SK-N-SH (cell line): ENCODE data around the gene PGP.

ENCODE experiments used
- EZH2phosphoT487 ChIP-seq: fragments of 200-600 bp; sonication (generic); IDR thresholded peaks from 2 replicates; pipeline ENCODE4 v1.6.1; 2017; ENCODE audit warnings: low read depth, mixed run types, mild to moderate bottlenecking, antibody characterized with exemption, moderate library complexity, borderline replicate concordance
- GABPA ChIP-seq: IDR thresholded peaks from 2 replicates; pipeline ENCODE4 v1.4.0; 2012; ENCODE audit warnings: low read depth, mild to moderate bottlenecking
- MAX ChIP-seq: IDR thresholded peaks from 2 replicates; pipeline ENCODE4 v1.4.0; 2012; ENCODE audit warnings: low read depth
- MXI1 ChIP-seq: IDR thresholded peaks from 2 replicates; pipeline ENCODE4 v1.6.1; 2012; ENCODE audit warnings: mild to moderate bottlenecking, low read depth, low read length, improper control_type of control experiment
- NFIC ChIP-seq: IDR thresholded peaks from 2 replicates; pipeline ENCODE4 v1.4.0; 2012; ENCODE audit warnings: borderline replicate concordance
- POLR2AphosphoS5 ChIP-seq: IDR thresholded peaks from 2 replicates; pipeline ENCODE4 v1.6.1; 2012; ENCODE audit warnings: low read depth, low read length
- RAD21 ChIP-seq: IDR thresholded peaks from 2 replicates; pipeline ENCODE4 v1.6.1; 2012; ENCODE audit warnings: mild to moderate bottlenecking, low read length
- SIN3A ChIP-seq: IDR thresholded peaks from 2 replicates; pipeline ENCODE4 v1.6.1; 2012; ENCODE audit warnings: low read depth, mild to moderate bottlenecking, low read length, moderate library complexity, borderline replicate concordance
- TCF12 ChIP-seq: IDR thresholded peaks from 2 replicates; pipeline ENCODE4 v1.4.0; 2012
- YY1 ChIP-seq: IDR thresholded peaks from 2 replicates; pipeline ENCODE4 v1.4.0; 2012; ENCODE audit warnings: low read depth, mild to moderate bottlenecking
- TF ChIP-seq, protein P1 (sequence below): fragments of 200-600 bp; sonication (generic); IDR thresholded peaks from 2 replicates; pipeline ENCODE4 v1.6.1; 2017; ENCODE audit warnings: antibody characterized with exemption, mild to moderate bottlenecking, moderate library complexity
- TF ChIP-seq, protein P2 (sequence below): IDR thresholded peaks from 2 replicates; pipeline ENCODE4; 2012
- TF ChIP-seq, protein P3 (sequence below): IDR thresholded peaks from 2 replicates; pipeline ENCODE4 v1.6.1; 2012; ENCODE audit warnings: mild to moderate bottlenecking, low read depth, low read length, moderate library complexity

DNA sequence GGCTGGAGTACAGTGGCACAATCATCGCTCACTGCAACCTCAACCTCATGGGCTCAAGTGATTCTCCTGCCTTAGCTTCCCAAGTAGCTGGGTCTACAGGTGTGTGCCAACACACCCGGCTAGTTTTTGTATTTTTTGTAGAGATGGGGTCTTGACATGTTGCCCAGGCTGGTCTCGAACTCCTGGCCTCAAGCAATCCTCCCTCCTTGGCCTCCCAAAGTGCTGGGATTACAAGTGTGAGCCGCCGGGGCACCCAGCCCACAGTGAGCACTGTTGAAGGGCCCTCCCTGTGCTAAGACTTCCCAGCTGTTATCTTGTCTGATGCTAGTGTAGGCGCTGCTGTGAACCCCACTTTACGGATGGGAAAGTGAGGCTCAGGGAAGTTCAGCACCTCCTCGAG lies 26.2 kb downstream of the PGP start:
- no peak for TF ChIP-seq MAX
- TF ChIP-seq SIN3A, result no peak
- TF ChIP-seq, protein P1, sequence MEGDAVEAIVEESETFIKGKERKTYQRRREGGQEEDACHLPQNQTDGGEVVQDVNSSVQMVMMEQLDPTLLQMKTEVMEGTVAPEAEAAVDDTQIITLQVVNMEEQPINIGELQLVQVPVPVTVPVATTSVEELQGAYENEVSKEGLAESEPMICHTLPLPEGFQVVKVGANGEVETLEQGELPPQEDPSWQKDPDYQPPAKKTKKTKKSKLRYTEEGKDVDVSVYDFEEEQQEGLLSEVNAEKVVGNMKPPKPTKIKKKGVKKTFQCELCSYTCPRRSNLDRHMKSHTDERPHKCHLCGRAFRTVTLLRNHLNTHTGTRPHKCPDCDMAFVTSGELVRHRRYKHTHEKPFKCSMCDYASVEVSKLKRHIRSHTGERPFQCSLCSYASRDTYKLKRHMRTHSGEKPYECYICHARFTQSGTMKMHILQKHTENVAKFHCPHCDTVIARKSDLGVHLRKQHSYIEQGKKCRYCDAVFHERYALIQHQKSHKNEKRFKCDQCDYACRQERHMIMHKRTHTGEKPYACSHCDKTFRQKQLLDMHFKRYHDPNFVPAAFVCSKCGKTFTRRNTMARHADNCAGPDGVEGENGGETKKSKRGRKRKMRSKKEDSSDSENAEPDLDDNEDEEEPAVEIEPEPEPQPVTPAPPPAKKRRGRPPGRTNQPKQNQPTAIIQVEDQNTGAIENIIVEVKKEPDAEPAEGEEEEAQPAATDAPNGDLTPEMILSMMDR, result no peak
- no peak for TF ChIP-seq POLR2AphosphoS5
- no peak for TF ChIP-seq RAD21
- TF ChIP-seq, protein P2, sequence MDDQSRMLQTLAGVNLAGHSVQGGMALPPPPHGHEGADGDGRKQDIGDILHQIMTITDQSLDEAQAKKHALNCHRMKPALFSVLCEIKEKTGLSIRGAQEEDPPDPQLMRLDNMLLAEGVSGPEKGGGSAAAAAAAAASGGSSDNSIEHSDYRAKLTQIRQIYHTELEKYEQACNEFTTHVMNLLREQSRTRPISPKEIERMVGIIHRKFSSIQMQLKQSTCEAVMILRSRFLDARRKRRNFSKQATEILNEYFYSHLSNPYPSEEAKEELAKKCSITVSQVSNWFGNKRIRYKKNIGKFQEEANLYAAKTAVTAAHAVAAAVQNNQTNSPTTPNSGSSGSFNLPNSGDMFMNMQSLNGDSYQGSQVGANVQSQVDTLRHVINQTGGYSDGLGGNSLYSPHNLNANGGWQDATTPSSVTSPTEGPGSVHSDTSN, result no peak
- TF ChIP-seq EZH2phosphoT487, result no peak
- no peak for TF ChIP-seq TCF12
- TF ChIP-seq NFIC, result no peak
- TF ChIP-seq GABPA, result no peak
- no peak for TF ChIP-seq YY1
- no peak for TF ChIP-seq MXI1
- TF ChIP-seq, protein P3, sequence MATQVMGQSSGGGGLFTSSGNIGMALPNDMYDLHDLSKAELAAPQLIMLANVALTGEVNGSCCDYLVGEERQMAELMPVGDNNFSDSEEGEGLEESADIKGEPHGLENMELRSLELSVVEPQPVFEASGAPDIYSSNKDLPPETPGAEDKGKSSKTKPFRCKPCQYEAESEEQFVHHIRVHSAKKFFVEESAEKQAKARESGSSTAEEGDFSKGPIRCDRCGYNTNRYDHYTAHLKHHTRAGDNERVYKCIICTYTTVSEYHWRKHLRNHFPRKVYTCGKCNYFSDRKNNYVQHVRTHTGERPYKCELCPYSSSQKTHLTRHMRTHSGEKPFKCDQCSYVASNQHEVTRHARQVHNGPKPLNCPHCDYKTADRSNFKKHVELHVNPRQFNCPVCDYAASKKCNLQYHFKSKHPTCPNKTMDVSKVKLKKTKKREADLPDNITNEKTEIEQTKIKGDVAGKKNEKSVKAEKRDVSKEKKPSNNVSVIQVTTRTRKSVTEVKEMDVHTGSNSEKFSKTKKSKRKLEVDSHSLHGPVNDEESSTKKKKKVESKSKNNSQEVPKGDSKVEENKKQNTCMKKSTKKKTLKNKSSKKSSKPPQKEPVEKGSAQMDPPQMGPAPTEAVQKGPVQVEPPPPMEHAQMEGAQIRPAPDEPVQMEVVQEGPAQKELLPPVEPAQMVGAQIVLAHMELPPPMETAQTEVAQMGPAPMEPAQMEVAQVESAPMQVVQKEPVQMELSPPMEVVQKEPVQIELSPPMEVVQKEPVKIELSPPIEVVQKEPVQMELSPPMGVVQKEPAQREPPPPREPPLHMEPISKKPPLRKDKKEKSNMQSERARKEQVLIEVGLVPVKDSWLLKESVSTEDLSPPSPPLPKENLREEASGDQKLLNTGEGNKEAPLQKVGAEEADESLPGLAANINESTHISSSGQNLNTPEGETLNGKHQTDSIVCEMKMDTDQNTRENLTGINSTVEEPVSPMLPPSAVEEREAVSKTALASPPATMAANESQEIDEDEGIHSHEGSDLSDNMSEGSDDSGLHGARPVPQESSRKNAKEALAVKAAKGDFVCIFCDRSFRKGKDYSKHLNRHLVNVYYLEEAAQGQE, result no peak
